PC-3 (cell line): Measurements from ENCODE around the gene UHRF1. TPM values are rescaled to one million over a fixed set of nuclear protein-coding genes. Genes with fewer than 3 reads are reported as not detected.
A peak's percentile ranks its signal among the peaks of the same experiment; 100 is the strongest.

Experiments used
- ATAC-seq: fragments of 200-7000 bp; cut with Tn5 transposase; 2 replicates; pipeline ENCODE4 v1.9.1; 2020; ENCODE audit warnings: mild to moderate bottlenecking, moderate library complexity
- BruUV-seq: library from RNA; stranded (reverse); fragments of 400-500 nt; replicated peaks from 2 replicates; lab custom pipeline; 2021; lab: Mats Ljungman, UMichigan
- CTCF ChIA-PET: fragments of 300-600 bp; sonication (Branson Sonifier 250); formaldehyde crosslinking; loops from one replicate; lab custom pipeline; 2022; ENCODE audit warnings: antibody characterized with exemption; lab: Charles Lee
- POLR2A ChIA-PET: fragments of 300-600 bp; sonication (Branson Sonifier 250); formaldehyde crosslinking; loops from one replicate; lab custom pipeline; 2022; ENCODE audit warnings: antibody characterized with exemption; ENCODE audit not compliant: unreplicated experiment; lab: Charles Lee
- DNase-seq: peaks from one replicate; pipeline ENCODE4 v3.0.0-alpha.2; 2015
- H2AFZ ChIP-seq: fragments of 300-600 bp; sonication (generic); 2 replicates; pipeline ENCODE4 v1.6.0; 2016; ENCODE audit warnings: antibody characterized with exemption, low read length
- H3F3A ChIP-seq: fragments of 300-600 bp; sonication (generic); one replicate; pipeline ENCODE4 v1.6.0; 2017; ENCODE audit warnings: antibody characterized with exemption, low read length, control low read depth, mild to moderate bottlenecking; ENCODE audit not compliant: unreplicated experiment
- H3K27ac ChIP-seq: fragments of 300-600 bp; sonication (generic); 2 replicates; pipeline ENCODE4 v1.5.1; 2016; ENCODE audit warnings: mild to moderate bottlenecking, low read length
- H3K27me3 ChIP-seq: fragments of 300-600 bp; sonication (generic); 2 replicates; pipeline ENCODE4 v1.6.1; 2016; ENCODE audit warnings: low read length, mixed read lengths
- H3K36me3 ChIP-seq: fragments of 300-600 bp; sonication (generic); 2 replicates; pipeline ENCODE4 v1.6.1; 2016; ENCODE audit warnings: low read depth, mixed run types, low read length, mixed read lengths
- H3K4me1 ChIP-seq: fragments of 300-600 bp; sonication (generic); 2 replicates; pipeline ENCODE4 v1.5.1; 2016; ENCODE audit warnings: low read length; ENCODE audit not compliant: insufficient read depth
- H3K4me2 ChIP-seq: fragments of 300-600 bp; sonication (generic); 2 replicates; pipeline ENCODE4 v1.6.0; 2016; ENCODE audit warnings: low read length
- H3K4me3 ChIP-seq: fragments of 300-600 bp; sonication (generic); 2 replicates; pipeline ENCODE4 v1.5.1; 2016; ENCODE audit warnings: mild to moderate bottlenecking, low read length, mixed read lengths
- H3K79me2 ChIP-seq: fragments of 300-600 bp; sonication (generic); 2 replicates; pipeline ENCODE4 v1.6.1; 2017; ENCODE audit warnings: low read length, mixed read lengths
- H3K9ac ChIP-seq: fragments of 300-600 bp; sonication (generic); 2 replicates; pipeline ENCODE4 v1.6.0; 2016; ENCODE audit warnings: mild to moderate bottlenecking, low read length
- H3K9me2 ChIP-seq: fragments of 300-600 bp; sonication (generic); replicated peaks from 2 replicates; pipeline ENCODE4 v1.6.1; 2016; ENCODE audit warnings: mixed run types, low read length, mixed read lengths
- H3K9me3 ChIP-seq: fragments of 300-600 bp; sonication (generic); 2 replicates; pipeline ENCODE4 v1.6.1; 2016; ENCODE audit warnings: low read length, mixed read lengths
- H4K20me1 ChIP-seq: fragments of 300-600 bp; sonication (generic); 2 replicates; pipeline ENCODE4 v1.6.1; 2016; ENCODE audit warnings: low read length, mixed read lengths
- CTCF ChIP-seq: fragments of 300-600 bp; sonication (generic); conservative IDR thresholded peaks from 2 replicates; pipeline ENCODE4 v1.5.1; 2017; ENCODE audit warnings: antibody characterized with exemption, low read depth, mild to moderate bottlenecking, low read length
- EZH2 ChIP-seq: fragments of 300-600 bp; sonication (generic); IDR thresholded peaks from one replicate; pipeline ENCODE4 v1.6.1; 2017; ENCODE audit warnings: antibody characterized with exemption, mild to moderate bottlenecking, low read length; ENCODE audit not compliant: unreplicated experiment
- EZH2phosphoT487 ChIP-seq: fragments of 300-600 bp; sonication (generic); IDR thresholded peaks from 2 replicates; pipeline ENCODE4 v1.6.1; 2018; ENCODE audit warnings: mild to moderate bottlenecking, antibody characterized with exemption, low read length, borderline replicate concordance
- intact Hi-C: fragments of 100-400 bp; cut with micrococcal nuclease; formaldehyde crosslinking; loops from 2 replicates; pipeline ENCODE4 v1.9.0; 2023
- total RNA-seq: library from RNA; depleted of rRNA; stranded (reverse); fragments of >200 nt; gene quantifications from 2 replicates; pipeline ENCODE4 v1.2.3, GENCODE V29; 2014

UHRF1 gene
- total RNA-seq, 1 experiment from 2014 or later: 163 TPM

GRCh38 chr19:4867534-4868285 lies 41.6 kb upstream of the UHRF1 start, which contains the start of gene PLIN3:
Gene PLIN3 (minus strand): TSS chr19:4867667. CDS start chr19:4861394, 6,273 bp downstream.
- H3K9ac ChIP-seq: peak within 1 kb of the TSS; percentile 80
- peak; percentile 95 for DNase-seq
- H3F3A ChIP-seq: peaks cover 5% of the 10 kb centered on the region
- H3K4me2 ChIP-seq: peak within 1 kb of the TSS; percentile 85
- no TSS peak for BruUV-seq
- H3K4me1 ChIP-seq: peaks cover 22% of the 10 kb centered on the region
- no peaks in the 10 kb centered on the region for H3K9me3 ChIP-seq
- intact Hi-C loops: loop anchor here (1.0 kb wide), 1 partner anchor 55 kb away; no protein-coding TSS in a partner anchor
- ATAC-seq: peak; percentile 74
- no peaks in the 10 kb centered on the region for H3K9me2 ChIP-seq
- ChIA-PET CTCF (interaction anchor here (0.6 to 1.3 kb wide), 4 partner anchors 43 to 880 kb away, joined by 5 to 12 read pairs (median 9); no protein-coding TSS in a partner anchor), POLR2A (interaction anchor here (0.6 to 0.9 kb wide), 2 partner anchors 44 to 102 kb away, joined by 3 to 4 read pairs; no protein-coding TSS in a partner anchor)
- TF ChIP-seq EZH2phosphoT487: no peak
- TF ChIP-seq CTCF: no peak
- no peak for TF ChIP-seq EZH2
- peak within 1 kb of the TSS; percentile 95 for H2AFZ ChIP-seq
- H3K27me3 ChIP-seq: no peaks in the 10 kb centered on the region
- peak within 1 kb of the TSS; percentile 80 for H3K4me3 ChIP-seq
- H3K79me2 ChIP-seq: peaks cover 37% of the 10 kb centered on the region
- peak within 1 kb of the TSS; percentile 84 for H3K27ac ChIP-seq
- H3K36me3 ChIP-seq: no peaks in the 10 kb centered on the region
- H4K20me1 ChIP-seq: no peaks in the 10 kb centered on the region

GRCh38 chr19:4868286-4868834 lies 40.9 kb upstream of the UHRF1 start:
- no peak overlapping the region; the same call in 1 of the 2 replicates for H3K4me3 ChIP-seq
- no peaks in the 10 kb centered on the region for H3K9me2 ChIP-seq
- intact Hi-C loops: no loop called here
- peaks cover 5% of the 10 kb centered on the region for H3F3A ChIP-seq
- no peak for ATAC-seq
- H3K9me3 ChIP-seq: no peaks in the 10 kb centered on the region
- H4K20me1 ChIP-seq: no peaks in the 10 kb centered on the region
- no peak for DNase-seq
- TF ChIP-seq EZH2: no peak
- TF ChIP-seq EZH2phosphoT487: no peak
- TF ChIP-seq CTCF: no peak
- BruUV-seq: TSS peak; percentile 47
- H3K4me2 ChIP-seq: peak overlapping the region; percentile 85; the same call in 1 of the 2 replicates
- ChIA-PET CTCF (no interaction called here), POLR2A (interaction anchor here (0.6 kb wide), 1 partner anchor 466 kb away, joined by 6 read pairs; no protein-coding TSS in a partner anchor)
- H3K36me3 ChIP-seq: no peaks in the 10 kb centered on the region
- H3K4me1 ChIP-seq: peaks cover 22% of the 10 kb centered on the region
- peaks cover 37% of the 10 kb centered on the region for H3K79me2 ChIP-seq
- H3K9ac ChIP-seq: 0 out of 2 replicates have a peak overlapping the region, but pooled peaks have one; percentile 80
- no peak overlapping the region; the same call in 1 of the 2 replicates for H2AFZ ChIP-seq
- H3K27me3 ChIP-seq: no peaks in the 10 kb centered on the region
- H3K27ac ChIP-seq: peak overlapping the region; percentile 84
